Epithelial cell of prostate (primary cell): ENCODE measurements around the gene LRP1B.
"Not testable (repeated sequence)": the region's sequence is repeated elsewhere in the genome, so short reads cannot be mapped to it uniquely, and the experiment has no call there.

Experiments
- DNase-seq: peaks from one replicate; pipeline ENCODE4 v3.0.0-alpha.2; 2011; ENCODE audit warnings: low read depth, low spot score
- H3K27ac ChIP-seq: fragments of 450-650 bp; 2 replicates; pipeline ENCODE4 v1.5.1; 2017; ENCODE audit warnings: mild to moderate bottlenecking

The LRP1B gene

DNA sequence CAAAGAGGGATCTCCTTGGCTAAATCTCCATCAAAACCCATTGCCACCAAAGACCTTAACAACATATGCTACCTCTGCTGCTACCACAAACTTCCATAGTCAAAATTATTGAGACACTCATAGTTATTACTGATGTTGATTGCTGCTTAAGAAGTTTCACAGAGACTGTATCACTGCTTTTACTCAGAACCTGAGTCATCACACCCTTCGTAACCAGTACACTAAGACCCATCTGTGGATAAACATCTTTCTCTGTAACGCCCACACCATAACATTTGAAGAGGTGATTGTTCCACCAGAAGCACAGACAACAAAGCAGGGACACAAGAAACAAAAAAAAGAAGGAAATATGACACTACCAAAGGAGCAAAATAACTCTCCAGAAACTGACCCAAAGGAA is 1563.1 kb downstream of the LRP1B start:
- no peak for DNase-seq
- H3K27ac ChIP-seq, result no peak overlapping the region

DNA sequence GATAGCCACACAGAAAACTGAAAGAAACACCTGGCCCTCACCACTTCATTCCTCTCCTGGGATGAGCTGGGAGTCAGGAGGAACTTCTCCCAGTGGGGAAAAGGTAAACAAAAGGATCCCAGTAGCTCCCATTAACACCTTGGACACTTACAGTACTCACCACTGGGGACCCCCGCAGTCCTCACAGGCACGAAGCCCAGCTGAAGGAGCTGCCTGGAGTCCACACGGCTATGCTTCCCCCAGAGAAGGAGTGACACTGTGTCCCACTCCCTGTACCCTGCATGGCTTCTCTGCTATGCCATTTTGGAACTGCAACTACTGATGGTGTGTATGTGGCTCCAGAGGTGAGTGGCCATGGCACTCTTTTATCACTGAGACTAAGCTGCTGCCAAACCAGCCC is 1565.1 kb downstream of the LRP1B start:
- no peak for DNase-seq
- no peak overlapping the region for H3K27ac ChIP-seq

DNA sequence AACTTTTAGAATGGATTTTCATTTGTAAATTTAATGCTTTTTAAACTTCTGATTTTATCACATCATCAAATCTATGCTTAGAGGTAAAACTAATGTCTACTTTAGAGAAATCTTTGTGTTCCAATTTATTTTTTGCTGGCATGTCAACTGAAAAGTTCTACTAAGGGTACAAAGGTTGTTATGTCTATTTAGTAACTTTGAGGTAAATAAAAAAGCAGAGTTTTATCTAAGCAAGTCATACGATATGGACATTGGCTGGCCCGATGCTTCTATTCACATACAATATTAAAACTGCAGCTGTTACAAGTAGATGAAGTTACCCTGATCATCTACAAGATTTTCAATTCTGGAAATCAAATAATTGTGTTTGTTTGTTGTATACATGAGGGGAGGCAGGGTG is 1575.1 kb downstream of the LRP1B start:
- no peak for DNase-seq
- H3K27ac ChIP-seq, result no peak overlapping the region

DNA sequence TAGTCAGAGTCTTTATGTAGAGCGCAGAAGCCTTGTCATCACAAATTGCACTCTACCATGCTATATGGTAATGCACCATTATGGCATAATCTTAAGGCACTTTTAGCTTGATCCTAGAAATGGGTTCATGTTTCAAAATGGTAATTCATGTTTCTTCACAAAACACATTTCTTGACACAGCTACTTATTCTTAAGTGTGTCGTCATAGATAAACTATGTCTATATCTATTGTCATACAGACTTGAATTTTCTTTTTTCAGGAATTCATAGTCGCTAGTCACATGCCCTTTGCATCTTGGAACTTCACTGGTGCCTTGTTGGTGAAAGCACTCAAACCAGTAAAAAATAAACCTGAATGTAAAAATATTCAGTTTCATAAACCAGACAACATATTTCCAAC is 1578.2 kb downstream of the LRP1B start:
- no peak for DNase-seq

DNA sequence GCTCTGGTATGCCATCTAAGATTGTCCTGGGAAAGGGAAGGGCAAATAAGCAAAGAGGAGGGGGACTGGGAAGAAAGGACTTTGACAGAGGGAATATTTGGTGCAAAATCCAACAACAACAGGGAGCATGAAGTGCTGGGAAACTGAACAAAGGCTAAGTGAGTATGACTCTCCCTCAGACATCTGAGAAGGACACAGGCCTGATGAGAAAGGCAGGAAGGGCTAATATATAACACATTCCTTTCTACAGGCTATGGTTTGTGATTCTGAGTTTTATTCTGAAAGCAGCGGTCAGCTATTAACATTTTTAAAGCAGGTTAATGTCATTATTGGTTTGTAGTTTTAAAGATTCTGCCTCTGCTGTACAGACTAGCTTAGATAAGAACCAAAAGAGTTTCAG is 1579.5 kb downstream of the LRP1B start:
- H3K27ac ChIP-seq, result no peak overlapping the region
- DNase-seq, result no peak

More for the DNA sequence above, 1578.2 kb downstream of the LRP1B start:
- H3K27ac ChIP-seq, result no peak overlapping the region

DNA sequence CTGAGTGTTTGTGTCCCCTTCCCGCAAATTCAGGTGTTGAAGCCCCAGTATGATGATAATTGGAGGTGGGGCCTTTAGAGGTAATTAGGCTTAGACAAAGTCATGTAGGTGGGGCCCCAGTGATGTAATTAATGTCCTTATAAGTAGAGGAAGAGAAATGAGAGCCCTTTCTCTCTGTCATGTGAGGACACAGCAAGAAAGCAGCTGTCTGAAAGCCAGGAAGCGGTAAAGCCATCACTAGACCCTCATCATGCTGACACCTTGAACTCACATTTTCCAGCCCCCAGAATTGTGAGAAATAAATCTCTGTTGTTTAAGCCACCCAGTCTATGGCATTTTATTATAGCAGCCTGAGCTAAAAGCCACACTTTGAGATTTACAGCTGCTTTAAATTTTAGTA is 1580.0 kb downstream of the LRP1B start:
- DNase-seq, result no peak
- no peak overlapping the region for H3K27ac ChIP-seq

DNA sequence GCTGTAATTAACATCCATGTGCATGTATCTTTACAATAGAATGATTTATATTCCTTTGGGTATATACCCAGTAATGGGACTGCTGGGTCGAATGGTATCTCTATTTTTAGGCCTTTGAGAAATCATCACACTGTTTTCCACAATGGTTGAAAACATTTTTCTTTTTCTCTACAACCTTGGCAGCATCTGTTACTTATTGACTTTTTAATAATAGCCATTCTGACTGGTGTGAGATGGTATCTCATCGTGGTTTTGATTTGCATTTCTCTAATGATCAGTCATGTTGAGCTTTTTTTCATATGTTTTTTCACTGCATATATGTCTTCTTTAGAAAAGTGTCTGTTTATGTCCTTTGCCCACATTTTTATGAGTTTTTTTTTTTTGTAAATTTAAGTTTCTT is 1586.0 kb downstream of the LRP1B start:
- not testable (repeated sequence) for H3K27ac ChIP-seq

DNA sequence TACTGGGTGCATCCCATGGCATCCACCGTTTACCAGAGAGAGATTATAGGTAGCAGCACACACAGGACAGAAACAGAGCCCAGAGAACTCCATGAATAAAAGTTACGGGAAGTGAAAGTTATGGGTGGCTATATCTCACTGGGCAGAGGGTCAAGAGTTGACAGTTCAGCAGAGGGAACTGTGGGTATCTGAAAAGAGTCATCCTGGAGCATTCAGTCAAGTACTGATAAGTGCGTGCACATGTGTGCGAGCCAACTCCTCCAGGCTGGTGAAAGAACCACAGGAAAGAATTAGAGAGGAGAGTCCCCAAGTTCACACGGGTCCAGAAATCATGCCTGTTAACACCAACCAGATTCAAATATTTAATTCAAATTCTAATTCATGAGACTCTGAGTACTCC is 1588.2 kb downstream of the LRP1B start:
- DNase-seq, result no peak
- no peak overlapping the region for H3K27ac ChIP-seq

More for the DNA sequence above, 1586.0 kb downstream of the LRP1B start:
- not testable (repeated sequence) for DNase-seq

DNA sequence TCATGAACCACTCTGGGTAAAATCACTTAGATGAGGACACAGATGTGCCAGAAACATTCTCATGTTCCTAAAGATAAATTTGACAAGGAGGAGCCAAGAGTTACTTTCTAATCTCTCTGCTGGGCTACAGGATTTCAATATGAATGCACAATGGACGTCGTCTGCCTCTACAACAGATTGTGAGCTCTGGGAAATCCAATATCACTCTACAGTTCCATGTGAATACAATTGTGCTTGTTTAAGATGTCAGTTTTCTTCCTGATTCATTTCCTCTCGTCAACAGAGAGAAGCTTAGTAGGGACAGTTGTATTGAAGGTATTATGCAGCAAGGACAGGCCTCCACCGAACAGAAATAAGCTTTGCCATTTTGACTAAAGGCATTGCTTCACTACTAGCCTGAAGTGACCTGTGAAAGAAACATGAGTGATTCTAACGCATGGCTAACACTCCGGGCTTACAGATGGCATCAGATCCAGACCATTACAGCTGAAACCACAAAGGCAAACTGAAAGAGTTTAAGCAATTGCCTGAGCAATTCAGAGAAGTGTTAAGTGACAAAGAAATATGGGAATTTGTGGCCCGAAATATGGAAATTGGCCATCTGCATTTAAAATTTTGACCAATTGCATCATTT is 1591.5 kb downstream of the LRP1B start:
- no peak overlapping the region for H3K27ac ChIP-seq
- no peak for DNase-seq

DNA sequence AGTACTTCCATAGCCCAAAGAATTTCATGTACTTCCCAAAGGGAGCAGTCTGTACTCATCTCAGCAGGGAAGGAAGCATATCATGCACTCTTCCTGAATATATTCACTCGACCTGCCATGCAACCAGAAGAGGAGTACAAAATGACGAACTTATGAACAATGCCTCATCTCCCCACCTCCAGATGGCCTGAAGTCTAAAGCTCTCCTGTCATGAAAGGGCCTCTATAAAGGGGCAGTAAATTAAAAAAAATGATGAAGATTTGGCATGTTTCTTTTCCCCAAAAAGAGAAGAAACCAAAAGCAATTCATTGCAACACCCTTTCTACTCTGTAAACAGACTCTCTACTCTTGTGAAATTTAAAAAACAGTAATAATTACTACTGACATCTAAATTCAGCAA is 1601.1 kb downstream of the LRP1B start:
- DNase-seq, result no peak
- H3K27ac ChIP-seq, result no peak overlapping the region

DNA sequence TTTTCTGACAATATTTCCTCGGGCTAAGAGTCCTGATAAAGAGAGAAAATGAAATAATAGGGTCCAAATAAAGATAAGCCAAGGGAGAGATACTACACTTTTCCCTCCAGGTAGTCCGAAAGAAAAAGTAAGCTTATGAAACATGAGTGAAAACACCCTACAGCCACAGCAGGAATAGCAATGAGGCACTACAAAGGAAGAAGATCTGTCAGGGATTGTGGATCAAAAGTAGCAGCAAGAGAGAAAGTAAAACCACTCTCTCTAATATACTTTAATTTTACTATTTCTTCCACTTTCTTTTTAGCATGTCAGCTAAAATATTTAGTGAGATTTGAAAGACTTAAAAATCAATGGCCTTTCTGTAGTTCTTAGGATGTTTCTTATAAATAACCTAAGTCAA is 1601.8 kb downstream of the LRP1B start:
- H3K27ac ChIP-seq, result no peak overlapping the region
- no peak for DNase-seq

DNA sequence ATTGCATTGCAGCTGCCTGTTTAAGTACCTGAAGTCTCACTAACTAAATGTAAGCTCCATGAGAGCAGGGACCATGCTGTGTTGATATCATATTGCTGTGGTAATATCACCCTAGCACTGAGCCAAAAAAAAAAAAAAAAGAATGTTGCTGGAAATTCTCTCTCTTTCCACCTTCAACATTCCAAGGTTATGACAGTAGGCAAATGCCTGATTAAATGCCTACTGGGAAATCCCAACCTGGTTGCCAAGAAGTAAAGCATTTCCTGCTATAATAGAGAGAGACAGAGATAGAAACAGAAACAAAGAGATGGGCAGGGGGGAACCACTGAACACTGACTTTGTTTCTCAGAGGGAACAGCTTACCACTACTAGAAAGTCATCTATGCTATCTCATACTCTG is 1604.2 kb downstream of the LRP1B start:
- H3K27ac ChIP-seq, result no peak overlapping the region
- DNase-seq, result no peak

DNA sequence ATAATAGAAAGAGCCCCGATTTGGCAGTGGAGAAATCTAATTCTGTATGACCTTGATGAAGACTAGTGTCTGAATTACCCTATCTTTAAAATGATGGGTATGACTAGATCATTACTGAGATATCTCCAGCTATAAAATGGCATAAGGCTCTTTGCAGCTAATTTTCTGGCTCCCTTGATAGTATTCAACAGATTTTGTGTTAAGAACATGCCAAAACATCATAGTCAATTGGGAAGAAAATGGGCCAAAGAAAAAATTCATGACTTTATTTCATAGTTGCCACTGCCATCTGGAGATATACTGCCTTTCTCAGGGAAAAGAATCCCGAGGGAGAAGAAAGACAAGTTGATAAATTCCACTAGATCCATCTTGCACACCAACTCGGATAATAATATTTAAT is 1618.7 kb downstream of the LRP1B start:
- H3K27ac ChIP-seq, result no peak overlapping the region
- DNase-seq, result no peak

DNA sequence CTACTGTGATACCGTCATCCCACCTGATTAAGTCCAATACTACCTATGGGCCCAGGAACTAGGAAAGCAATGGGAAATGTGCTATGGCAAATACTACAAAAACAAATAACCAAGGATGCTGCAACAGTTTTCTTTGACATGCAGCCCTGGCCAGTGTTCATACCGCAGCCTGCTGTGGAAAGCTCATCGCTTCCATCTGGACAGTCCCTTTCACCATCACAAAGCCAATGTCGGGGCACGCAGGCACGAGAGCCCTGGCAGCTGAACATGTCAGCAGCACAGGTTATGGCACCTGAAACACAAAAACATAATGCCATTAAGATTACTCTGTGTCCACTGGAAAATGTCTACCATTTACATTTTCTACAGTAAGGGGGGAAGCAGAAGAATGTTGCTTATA is 1621.1 kb downstream of the LRP1B start:
- DNase-seq, result no peak
- no peak overlapping the region for H3K27ac ChIP-seq

DNA sequence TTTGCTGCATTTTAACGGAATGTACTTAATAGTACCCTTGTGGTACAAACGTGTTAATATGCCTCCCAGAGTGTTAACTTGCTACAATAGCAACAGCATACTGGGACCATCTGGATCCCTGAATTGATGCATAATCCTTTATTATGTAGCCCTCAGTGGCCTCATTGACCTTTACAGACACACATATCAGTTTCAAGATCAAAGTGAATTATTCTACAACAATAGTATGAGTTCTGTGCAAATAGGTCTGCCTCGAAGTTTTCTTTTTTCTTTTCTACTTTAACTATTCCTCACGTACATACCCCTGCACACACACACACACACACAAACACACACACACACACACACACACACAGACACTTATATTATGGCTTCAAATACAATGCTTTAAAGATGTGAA is 1622.1 kb downstream of the LRP1B start:
- no peak for DNase-seq
- no peak overlapping the region for H3K27ac ChIP-seq

DNA sequence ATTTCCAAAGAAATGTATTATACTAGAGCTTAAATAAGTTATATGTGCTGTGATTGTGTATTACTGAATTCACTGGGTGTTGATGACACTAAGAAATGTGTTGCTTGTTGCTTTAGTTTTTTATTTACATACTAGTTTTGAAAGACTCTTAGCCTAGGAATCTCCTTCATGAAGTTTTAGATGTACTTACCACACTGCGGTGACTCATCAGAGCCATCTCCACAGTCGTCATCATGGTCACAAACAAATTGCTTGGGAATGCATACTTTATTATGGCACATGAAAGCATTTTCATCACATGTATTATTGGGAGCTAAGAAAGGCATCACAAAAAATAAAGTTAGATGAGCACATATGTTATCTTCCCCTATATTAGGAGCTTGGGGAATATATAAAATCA is 1624.2 kb downstream of the LRP1B start:
- DNase-seq, result no peak
- no peak overlapping the region for H3K27ac ChIP-seq

DNA sequence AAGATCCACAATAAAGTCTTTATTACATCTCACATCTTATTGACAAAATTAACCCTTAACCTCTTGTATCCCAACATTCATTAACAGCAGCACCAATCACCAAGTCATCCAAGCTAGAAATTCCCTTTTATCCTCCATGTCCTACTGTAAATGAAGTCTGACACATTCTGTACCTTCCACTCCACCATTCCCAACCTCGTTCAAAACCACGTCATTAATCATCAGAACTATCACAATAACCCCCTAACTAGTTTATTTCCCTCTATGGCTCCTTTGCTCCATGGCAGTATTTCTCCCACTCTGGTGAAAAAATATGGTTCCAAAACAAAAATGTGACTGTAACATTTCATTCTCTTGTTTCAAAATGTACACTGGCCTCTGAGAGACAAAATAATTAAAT is 1626.2 kb downstream of the LRP1B start:
- no peak for DNase-seq
- no peak overlapping the region for H3K27ac ChIP-seq

DNA sequence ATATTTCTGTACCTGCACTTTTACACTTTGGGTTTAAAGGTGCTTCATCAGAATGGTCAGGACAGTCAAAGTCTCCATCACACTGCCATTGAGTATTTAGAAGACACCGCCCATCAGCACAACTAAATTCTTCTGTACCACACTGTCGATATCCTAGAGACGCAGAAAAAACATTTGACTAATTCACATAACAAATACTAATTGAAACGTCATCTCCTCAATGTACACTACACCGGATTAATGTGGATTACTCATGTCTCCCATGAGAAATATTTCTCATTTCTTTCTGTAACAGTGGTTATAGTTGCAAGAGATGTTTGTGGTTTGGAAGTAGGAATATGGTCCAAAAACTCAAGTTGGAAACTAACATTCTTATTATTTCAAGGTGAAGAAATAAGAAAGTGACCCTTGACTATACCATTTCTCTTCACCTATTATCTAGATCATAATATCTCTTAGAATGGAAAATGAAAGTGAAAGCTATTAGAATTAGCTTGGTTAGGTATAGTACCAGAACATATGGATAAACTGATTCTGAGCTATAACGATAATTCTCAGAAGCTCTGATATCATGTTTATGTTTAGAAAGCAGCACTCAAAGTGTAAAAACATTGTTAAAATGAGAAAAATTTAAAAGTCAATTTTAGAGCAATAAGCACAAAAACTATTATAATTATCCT is 1627.7 kb downstream of the LRP1B start:
- no peak overlapping the region for H3K27ac ChIP-seq
- DNase-seq, result no peak

DNA sequence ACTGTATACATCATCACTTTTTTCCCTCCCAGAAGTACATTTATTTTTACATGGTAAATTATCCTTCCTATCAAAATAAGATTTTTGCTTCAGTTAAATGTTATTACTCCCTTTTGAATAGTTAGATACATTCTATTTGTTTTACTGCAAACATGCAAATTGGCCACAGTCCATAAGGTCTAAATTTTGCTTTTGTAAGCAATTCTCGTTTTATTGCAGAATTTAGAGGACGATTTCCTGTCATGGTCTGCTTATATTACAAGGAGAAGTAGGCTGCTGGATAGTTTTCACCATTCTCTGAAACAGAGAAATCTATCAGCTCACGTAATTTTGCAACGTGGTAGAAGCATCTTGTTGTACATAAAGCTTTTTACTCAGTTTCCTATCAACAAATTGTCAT is 1632.5 kb downstream of the LRP1B start:
- DNase-seq, result no peak
- H3K27ac ChIP-seq, result no peak overlapping the region

DNA sequence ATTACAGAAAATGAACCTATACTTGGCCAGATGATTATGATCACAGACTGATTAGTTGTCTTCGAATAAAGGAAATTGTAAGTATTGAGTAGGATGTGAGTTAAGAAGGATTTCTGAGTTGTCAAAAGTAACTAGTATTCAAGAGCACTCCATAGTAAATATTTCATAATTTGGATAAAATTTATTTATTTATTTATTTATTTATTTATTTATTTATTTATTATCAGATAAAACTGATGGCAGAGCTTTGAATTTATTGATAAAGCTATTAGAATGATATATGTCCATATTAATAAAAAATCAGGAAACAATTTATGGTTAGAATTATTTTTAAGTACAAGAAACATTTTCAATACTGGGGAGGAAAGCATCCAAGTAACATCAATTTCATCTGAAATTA is 1634.1 kb downstream of the LRP1B start:
- no peak for DNase-seq
- no peak overlapping the region for H3K27ac ChIP-seq

DNA sequence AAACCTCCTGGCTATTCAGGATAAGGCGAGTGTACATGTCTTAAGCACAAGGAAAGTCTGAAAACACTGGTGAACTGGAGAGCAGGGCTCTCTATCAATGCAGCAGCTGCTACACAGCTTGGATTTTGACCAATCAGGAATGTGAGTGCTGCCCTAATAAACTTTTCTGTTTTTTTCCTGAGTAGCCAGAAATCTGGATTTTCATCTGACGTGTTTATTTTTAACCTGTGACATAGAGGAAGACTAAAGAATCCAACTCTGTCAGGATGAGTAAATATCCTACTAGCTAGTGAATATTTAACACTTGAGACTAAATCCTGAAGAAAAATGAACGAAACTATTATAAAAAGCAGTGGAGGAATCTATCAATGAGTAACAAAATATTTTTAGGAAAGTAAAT is 1638.9 kb downstream of the LRP1B start:
- no peak overlapping the region for H3K27ac ChIP-seq
- no peak for DNase-seq

DNA sequence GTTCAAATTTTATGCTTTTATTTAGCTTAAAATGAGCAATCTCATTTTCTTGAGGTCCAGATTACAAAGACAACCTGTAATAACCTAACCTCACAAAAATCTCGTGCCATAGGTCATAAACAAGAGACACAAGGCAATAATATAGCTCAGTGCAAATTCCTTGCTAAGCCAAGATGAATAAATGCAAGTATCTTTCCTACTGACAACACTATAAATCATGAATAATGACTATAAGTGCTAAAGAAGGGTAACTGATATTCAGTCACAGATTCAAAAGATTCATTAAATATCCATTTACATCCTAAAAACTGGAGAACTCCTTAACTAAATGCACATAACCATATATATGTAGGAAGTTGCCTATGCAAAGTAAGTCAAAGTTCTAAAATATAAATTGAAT is 1641.6 kb downstream of the LRP1B start:
- no peak overlapping the region for H3K27ac ChIP-seq
- DNase-seq, result no peak
